SK-N-SH (cell line): Measurements from ENCODE around the gene HMGN2.
"Not testable (repeated sequence)": the region's sequence is repeated elsewhere in the genome, so short reads cannot be mapped to it uniquely, and the experiment has no call there.

Experiments used
- EZH2phosphoT487 ChIP-seq: fragments of 200-600 bp; sonication (generic); IDR thresholded peaks from 2 replicates; pipeline ENCODE4 v1.6.1; 2017; ENCODE audit warnings: low read depth, mixed run types, mild to moderate bottlenecking, antibody characterized with exemption, moderate library complexity, borderline replicate concordance
- IRF3 ChIP-seq: fragments of 150-350 bp; IDR thresholded peaks from 2 replicates; pipeline ENCODE4 v1.6.1; 2016; ENCODE audit warnings: mild to moderate bottlenecking, low read depth, low read length
- POLR2AphosphoS5 ChIP-seq: IDR thresholded peaks from 2 replicates; pipeline ENCODE4 v1.6.1; 2012; ENCODE audit warnings: low read depth, low read length
- SMC3 ChIP-seq: IDR thresholded peaks from 2 replicates; pipeline ENCODE4 v1.6.1; 2012; ENCODE audit warnings: low read depth, low read length, improper control_type of control experiment
- TF ChIP-seq, protein P1 (sequence below): fragments of 200-600 bp; sonication (generic); IDR thresholded peaks from 2 replicates; pipeline ENCODE4 v1.6.1; 2017; ENCODE audit warnings: antibody characterized with exemption, mild to moderate bottlenecking, moderate library complexity

- TF ChIP-seq, protein P1, sequence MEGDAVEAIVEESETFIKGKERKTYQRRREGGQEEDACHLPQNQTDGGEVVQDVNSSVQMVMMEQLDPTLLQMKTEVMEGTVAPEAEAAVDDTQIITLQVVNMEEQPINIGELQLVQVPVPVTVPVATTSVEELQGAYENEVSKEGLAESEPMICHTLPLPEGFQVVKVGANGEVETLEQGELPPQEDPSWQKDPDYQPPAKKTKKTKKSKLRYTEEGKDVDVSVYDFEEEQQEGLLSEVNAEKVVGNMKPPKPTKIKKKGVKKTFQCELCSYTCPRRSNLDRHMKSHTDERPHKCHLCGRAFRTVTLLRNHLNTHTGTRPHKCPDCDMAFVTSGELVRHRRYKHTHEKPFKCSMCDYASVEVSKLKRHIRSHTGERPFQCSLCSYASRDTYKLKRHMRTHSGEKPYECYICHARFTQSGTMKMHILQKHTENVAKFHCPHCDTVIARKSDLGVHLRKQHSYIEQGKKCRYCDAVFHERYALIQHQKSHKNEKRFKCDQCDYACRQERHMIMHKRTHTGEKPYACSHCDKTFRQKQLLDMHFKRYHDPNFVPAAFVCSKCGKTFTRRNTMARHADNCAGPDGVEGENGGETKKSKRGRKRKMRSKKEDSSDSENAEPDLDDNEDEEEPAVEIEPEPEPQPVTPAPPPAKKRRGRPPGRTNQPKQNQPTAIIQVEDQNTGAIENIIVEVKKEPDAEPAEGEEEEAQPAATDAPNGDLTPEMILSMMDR: not testable (repeated sequence)
- TF ChIP-seq EZH2phosphoT487, IRF3, SMC3, POLR2AphosphoS5: not testable (repeated sequence)
These were observed 43.6 kb downstream of the HMGN2 start for GRCh38 chr1:26515836-26516235.
